Dedifferentiated amniotic fluid mesenchymal stem cell (primary cell): Measurements from ENCODE around the gene ERAS.
"Not testable (repeated sequence)": the region's sequence is repeated elsewhere in the genome, so short reads cannot be mapped to it uniquely, and the experiment has no call there.

Experiments used
- DNase-seq: peaks from one replicate; pipeline ENCODE4 v3.0.0-alpha.2; 2016; ENCODE audit errors: extremely low spot score

The ERAS gene

GRCh38 chrX:48833542-48834138, 7.3 kb downstream of the ERAS start:
- DNase-seq: no peak

- DNase-seq: no peak
Measured at GRCh38 chrX:48834383-48834709, 8.0 kb downstream of the ERAS start.

GRCh38 chrX:48835524-48836329, 9.4 kb downstream of the ERAS start, which contains the start of gene PCSK1N:
TSS of gene PCSK1N (minus strand) at chrX:48835610. CDS start at chrX:48835532, 78 bp downstream.
- no peak for DNase-seq

GRCh38 chrX:48839686-48840085, 13.4 kb downstream of the ERAS start:
- no peak for DNase-seq

- DNase-seq: no peak
Measured at GRCh38 chrX:48848847-48849246, 22.5 kb downstream of the ERAS start.

- DNase-seq: no peak
Measured at GRCh38 chrX:48852857-48853256, 26.5 kb downstream of the ERAS start.

GRCh38 chrX:48853494-48853893, 27.2 kb downstream of the ERAS start:
- not testable (repeated sequence) for DNase-seq

GRCh38 chrX:48854121-48854804, 27.9 kb downstream of the ERAS start:
- DNase-seq: not testable (repeated sequence)

GRCh38 chrX:48854898-48855297, 28.6 kb downstream of the ERAS start:
- no peak for DNase-seq

- no peak for DNase-seq
Measured at GRCh38 chrX:48864210-48864609, 37.9 kb downstream of the ERAS start.

- DNase-seq: not testable (repeated sequence)
Measured at GRCh38 chrX:48872017-48872416, 45.7 kb downstream of the ERAS start.

- not testable (repeated sequence) for DNase-seq
Measured at GRCh38 chrX:48876944-48877343, 50.6 kb downstream of the ERAS start.
